Activated CD4-positive, CD25-positive, alpha-beta regulatory T cell treated with anti-CD3 and anti-CD28 coated beads, Interleukin-2, amount 50 U/mL, for 24 hours (primary cell): ENCODE results near the gene COL20A1.
"Not testable (repeated sequence)": the region's sequence is repeated elsewhere in the genome, so short reads cannot be mapped to it uniquely, and the experiment has no call there.

Source experiments
- ATAC-seq, 2 donors: fragments of 150-1000 bp; cut with Tn5 transposase; one replicate each; pipeline ENCODE4 v1.10.0; 2021; ENCODE audit warnings: mild to moderate bottlenecking in 1 of 2, moderate library complexity in 1 of 2

The COL20A1 gene

DNA sequence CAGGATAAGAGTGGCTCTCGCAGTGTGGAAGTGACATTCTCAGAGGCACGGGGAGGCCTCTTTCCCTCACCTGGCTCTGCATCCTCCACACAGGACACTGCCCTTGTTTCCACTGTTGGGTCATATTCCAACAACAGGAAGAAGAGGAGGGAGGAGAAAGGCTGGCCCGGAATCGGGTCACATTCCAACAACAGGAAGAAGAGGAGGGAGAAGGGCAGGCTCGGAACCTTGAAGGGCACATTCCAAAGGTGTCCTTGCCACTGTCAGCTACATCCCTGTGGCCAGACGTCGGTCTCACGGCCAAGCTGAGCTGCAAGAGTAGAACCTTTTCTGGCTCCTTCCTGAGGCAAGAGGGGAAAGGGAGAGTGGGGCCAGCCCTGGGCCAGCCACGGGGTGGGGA is 42.7 kb downstream of the COL20A1 start:
- no peak for ATAC-seq

DNA sequence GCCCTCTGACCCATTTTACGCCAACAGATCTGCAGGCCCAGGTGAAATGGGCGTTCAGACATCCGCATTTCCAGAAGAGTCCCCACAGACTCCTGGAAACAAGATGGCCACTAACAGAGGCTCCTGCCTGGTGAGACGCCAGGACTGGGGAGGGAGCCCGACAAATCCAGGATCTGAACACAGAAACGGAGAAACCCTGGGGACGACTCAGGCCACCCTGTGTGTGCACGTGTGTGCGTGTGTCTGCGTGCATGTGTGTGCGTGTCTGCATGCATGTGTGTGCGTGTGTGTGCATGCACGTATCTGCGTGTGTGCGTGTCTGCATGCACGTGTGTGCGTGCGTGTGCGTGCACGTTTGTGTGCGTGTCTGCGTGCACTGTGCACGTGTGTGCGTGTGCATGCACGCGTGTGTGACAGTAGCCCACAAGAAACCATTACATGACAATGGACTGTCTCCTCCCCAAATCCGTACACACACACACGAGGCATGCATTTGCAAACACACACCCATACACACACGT is 43.3 kb downstream of the COL20A1 start:
- no peak for ATAC-seq

DNA sequence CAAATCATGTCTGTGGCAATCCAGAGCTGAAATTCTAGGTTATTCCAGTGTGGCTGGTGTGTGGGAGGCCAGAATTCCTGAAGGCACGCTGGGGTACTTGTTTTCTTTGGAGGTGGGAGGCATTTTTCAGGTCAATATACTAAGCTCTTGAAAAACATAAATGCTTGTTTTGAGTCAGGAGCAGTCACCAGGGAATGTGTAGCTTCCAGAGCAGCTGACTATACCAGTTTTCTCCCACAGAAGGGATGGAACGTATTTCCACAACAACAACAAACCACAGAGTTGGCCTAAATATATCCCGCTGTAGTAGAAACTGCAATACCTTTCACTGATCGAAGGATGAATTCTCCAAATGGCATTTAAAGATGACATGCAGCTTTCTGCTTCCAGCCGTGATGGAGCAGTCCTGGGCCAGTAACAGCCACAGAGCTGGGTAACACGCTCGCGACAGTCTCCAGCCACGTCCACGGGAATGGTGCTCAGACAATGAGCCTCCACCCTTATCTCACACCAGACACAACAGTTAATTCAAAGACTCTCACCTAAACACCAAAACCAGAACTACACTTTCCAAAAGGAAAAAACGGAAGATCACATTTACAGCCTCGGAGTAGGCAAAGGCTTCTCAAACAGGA is 44.9 kb downstream of the COL20A1 start:
- ATAC-seq, result no peak

DNA sequence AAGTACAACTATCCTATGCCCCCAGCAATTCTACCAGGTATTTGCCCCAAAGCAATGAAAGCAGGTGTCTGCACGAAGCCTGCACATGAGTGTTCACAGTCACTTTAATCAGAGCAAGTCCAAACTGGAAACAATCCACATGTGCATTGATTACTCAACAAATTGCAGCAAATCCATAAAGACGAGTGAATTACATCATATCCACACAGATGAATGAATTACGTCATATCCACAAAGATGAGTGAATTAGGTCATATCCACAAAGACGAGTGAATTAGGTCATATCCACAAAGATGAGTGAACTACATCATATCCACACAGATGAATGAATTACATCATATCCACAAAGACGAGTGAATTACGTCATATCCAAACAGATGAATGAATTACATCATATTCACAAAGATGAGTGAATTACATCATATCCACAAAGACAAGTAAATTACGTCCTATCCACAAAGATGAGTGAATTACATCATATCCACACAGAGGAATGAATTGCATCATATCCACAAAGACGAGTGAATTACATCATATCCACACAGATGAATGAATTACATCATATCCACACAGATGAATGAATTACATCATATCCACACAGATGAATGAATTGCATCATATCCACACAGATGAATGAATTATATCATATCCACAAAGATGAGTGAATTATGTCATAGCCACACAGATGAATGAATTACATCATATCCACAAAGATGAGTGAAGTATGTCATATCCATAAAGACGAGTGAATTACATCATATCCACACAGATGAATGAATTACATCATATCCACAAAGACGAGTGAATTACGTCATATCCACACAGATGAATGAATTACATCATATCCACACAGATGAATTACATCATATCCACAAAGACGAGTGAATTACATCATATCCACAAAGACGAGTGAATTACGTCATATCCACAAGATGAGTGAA is 46.4 kb downstream of the COL20A1 start:
- ATAC-seq, result not testable (repeated sequence)

DNA sequence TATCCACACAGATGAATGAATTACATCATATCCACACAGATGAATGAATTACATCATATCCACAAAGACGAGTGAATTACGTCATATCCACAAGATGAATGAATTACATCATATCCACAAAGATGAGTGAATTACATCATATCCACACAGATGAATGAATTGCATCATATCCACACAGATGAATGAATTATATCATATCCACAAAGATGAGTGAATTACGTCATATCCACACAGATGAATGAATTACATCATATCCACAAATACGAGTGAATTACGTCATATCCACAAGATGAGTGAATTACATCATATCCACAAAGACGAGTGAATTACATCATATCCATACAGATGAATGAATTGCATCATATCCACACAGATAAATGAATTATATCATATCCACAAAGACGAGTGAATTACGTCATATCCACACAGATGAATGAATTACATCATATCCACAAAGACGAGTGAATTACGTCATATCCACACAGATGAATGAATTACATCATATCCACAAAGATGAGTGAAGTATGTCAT is 47.2 kb downstream of the COL20A1 start:
- not testable (repeated sequence) for ATAC-seq

DNA sequence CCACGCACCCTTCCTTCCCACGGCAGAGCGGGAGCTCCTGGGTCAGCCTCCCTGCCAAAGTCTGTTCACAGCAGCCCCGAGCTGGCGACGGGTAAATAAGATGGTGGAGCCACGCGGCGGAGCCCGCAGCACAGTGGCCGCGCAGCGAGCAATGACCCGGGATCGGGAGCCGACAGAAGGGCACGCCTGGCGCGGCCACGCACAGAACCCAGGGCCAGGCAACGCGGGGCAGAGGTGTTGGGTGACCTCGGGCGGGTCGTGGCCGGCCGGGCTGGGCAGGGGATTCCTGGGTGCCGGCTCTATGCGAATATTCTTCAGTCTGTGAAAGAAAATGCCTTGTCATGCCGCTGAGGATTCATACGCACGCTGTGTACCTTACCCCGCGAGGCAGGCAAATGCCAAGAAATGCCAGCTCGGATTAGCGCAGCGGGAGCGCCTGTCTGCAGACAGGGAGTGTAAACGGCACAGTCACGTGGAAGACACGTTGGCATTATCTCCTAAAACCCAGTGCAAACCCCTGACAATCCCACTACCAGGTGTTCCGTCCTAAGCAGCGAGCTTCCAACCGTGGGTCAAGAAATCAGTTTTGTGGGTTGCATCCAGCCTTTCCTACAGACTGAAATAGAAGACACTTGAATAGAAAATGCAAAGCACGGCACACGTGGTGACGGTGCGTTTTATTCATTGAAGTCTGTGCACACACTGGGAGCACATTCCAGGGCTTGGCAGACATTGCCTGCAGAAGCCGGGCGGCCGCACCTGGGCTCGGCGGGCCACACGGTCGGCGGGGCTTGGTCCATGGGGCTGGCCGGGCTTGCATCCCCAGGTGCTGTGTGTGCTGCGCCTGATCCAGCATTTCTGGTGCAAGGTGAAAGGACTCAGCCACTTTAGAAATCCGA is 49.8 kb downstream of the COL20A1 start:
- ATAC-seq, result no peak

DNA sequence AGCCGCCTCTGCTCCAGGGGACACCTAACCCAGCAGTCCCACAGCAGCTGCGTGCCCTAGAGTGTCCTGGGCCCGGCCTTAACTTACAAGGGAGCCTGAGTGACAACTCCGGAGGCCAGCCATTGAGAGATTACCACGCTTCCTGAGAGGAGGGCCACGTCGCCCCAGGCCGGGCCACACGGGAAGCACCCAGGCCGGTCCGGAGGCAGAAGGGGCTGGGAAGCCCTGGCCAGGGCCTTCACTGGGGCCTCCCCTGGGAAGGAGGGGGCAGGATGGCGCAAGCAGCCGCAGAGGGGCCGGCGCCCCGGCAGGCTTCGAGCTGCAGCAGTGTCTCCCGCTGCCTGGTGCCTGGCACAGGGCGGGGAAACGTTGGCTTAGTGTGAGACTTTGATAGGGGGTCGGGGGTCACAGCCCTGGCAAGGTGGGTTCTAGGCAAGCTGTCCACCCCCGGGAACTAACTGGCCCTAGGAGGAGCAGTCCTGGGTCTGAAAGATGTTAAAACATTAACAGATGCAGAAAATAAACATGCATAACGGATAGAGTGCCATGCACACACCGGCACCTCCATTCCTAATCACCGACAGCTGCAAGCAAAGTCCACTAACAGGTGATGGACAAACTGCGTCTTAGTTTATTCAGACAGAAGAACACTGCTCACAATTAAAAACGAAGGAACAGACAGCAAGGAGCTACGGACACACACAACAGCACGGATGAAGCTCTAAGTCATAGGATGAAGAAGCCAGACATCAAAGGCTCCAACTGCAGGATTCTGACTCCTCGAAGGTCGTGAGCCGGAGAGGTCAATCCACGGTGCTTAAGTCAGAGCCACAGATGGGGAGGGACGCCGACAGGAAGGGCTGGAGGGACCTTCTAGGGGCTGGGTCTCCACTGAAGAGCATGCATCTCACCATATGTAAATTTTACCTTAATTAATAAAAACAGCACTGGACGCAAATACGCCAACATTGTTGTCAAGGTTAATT is 50.8 kb downstream of the COL20A1 start:
- ATAC-seq, result no peak

DNA sequence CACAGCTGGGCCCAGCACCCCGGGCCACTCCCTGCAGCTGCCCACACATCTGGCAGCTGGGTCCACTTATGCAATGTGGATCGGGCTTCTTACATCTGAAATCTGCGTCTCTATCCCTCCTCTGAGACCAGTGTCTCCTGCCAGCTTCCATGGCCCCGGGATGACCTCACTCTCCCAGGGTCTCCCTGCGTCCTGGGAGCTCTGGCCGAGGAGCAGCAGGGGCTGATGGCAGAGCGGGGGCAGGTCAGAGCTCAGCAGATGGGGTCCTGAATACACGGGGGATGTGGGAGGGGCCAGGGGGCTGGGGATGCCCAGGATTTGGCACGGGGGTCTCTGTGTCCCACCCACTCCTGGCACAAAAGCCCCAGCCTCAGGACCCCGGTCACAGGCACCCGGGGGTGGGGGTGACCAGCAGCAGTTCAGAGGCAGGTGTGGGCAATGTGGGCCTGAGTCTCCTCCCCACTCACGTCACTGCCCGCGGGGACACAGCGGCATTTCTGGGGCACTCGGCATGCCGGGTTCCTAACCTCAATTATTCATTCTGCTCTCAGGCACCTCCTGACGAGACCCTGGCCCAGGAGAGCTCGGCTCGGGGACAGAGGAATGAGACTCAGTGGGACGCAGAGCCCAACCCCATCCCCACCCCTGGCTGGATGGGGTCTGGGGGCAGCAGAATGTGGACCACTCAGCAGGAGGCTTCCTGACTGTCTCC is 51.8 kb downstream of the COL20A1 start:
- ATAC-seq, result no peak

DNA sequence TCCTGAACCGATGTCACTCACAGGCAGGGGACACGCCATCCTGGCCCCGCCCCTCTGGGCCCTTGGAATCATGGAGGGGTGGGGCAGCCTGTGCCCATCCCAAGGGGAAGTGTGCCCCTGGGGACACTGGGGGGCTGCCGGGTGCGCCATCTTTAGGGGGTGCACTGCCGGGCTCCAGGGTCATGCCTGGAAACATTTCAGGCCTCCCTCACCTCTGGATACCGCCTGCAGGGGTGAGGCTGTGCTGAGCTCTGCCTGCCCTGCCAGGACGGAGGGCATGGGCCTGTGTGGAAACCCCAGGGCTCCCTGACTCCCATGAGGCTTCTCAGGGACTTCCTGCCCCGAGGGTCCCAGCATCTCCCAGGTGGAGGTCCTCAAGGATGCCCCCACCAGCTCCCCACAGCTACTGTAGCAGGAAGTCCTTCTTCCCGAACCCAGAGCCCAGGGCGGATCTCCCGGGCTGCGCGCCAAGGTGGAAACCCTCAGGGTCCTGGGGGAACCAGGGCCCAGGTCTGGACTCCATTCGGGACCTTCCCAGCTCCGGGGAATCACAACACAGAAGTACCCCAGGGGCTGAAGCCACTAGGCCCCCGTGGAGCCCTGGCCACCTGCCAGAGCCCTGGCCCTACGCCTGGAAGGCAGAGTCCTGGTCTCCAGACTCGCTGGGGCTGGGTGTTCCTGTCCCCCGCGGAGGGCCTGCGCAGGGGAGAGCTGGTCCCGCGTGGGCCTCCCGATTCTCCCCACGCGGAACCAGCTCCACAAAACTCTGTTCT is 52.5 kb downstream of the COL20A1 start:
- no peak for ATAC-seq

DNA sequence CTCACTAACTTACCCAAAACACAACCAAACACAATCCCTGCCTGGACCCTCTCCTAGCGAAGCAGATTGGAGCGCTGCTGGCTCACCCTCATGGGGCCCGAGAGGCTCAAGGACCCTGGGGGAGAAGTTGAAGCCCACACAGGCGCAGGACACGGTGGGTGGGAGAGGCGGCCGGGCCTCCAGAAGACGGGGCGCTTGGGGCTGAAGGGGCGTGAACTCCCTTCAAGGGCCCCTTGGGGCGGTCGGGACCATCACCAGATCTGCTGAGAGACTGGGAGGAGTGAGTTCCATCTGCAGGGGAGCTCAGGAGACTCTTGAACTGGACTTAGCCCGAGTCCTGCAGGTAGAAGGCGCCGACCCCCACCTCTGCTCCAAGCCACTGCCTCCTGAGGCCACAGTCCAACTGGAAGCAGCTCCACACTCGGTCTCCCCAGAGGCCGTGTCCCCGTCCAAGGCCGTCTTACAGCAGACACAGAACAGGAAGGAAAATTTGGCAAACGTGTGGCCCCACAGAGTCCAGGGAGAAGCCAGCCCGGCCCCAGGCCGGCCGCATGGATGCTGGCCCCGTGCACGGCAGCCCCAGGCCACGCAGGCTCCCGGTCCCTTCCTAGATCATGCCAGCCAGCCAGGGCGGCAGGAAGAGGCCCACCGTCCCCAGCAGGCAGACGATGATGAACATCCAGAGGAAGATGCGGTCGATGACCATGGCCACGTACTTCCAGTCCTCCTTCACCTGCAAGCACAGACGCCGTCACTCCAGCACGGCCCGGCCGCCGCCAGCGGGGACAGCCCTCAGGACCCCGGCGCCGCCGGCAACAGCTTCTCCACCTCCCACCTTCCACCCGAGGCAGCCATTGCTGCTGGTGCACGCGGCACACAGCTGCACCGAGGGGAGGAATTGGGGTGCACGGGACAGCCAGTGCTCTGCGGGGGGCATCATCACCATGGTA is 53.4 kb downstream of the COL20A1 start:
- ATAC-seq, result no peak

DNA sequence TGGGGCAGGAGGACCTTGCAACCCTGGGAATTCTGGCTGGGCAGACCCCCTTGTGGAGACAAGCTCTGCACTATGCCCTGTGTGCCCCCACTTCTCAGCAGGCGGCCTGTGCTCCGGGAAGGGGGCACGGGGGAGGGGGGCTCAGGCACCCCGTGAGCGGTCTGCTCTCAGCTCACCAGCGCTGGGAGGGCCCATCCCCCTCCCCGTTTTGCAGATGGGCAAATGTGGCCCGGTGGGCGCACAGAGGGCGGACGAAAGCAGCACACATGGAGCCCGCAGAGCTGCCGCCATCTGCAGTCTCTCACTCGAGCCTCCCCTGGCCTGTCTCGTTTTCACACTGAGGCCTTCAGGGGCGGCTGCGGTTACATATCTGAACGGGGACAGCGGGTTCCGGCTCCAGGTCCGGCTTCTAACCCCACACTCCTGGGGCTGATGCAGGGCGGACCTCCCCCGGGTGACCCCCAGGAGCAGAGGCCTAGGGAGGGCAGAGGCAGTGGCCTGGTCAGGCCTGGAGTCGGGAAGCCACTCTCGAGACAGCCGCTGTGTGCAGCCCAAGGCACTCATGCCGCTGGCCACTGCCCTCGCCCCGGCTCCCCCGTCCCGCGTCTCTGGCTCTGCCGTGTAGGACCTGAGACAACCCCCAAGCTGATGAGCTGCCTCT is 54.2 kb downstream of the COL20A1 start:
- ATAC-seq, result no peak

DNA sequence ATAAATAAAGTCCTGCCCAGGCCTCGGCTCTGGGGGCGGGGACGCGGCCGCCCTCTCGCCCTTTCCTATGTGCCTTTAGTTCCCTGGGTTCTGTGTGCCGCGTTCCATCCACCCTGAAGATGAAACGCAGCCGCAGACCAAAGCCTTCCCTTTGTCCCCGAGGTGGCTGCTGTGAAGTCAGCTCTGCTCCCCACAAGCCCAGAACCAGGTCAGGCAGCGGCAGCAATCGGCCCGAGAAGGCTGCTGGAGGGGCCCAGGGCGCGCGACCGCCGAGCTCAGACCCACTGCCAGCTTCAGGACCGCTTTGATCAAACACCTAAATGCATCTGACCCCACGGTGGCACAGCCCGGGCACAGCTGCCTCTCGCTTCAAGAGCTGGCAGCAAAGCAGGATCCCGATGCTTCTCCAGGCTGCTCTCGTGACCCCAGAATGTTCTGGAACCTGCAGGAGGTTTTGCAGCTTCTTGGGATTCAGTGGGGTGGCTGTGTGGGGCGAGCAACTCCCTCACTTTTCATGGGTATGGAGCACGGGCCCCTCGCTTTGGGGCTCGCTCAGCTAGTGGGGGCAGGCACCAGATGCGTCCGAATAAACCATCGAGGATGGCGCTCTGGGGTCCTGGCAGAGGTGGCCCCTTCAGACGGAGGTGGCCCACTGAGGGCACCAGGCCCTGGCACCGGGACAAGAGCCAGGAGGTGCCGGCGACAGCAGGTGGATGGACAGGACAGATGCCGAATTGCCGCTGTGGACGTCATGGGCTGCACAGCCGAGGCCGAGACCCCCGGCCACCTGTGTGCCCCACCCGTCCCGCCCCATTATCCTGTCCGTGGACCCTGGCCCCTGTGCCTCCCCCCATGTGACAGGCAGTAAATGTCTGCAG is 55.2 kb downstream of the COL20A1 start:
- no peak for ATAC-seq

DNA sequence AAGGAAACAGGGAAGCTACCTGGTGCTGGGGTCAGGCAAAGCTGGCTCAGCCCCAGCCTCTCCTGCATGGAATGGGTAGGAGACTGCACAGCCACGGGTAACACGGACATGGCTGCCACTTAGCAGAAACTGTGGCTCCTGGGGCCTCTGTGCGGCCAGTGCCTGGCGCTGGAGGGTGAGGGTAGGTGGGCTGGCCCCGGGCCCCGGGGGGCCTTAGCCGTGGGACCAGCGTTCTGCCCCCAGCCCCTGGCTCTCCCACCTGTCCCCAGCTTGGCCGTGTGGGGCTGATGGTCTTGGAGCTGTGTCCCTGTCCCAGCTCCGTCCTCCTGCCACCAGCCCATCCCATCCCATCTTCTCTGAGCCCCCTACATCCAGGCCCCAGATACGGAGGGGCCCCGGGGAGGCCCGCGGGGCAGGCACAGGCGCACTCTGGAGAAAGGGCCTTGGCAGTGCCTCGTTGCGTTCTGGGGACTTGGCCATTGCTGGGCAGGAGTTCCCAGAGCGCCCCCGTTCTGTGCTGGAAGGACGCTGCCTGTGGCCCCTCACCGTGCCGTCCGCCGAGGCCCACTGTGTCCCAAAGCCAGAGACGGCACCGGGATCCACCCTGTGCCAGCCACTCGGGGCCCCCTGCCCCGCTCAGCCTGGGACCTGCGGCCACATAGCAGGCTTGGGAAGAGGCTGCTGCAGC is 56.0 kb downstream of the COL20A1 start:
- ATAC-seq, result no peak

DNA sequence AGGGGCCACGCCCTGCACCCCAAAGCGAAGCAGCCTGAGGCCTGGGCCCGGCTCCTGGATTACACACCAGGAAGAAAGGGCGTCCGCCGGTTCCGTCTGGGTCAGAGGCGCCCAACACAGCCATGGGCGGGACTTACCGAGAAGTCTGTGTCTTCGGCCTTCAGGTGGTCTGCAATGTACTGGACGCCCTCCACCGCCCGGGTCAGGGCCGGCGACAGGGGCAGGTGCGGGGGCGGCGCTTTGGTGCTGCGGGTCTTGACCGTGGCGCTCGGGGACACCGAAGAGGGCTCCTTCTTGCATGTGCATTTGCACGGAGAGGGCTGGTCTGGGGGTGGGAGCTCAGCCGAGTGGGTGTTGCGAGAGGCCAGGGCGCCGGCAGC is 56.5 kb downstream of the COL20A1 start:
- no peak for ATAC-seq

DNA sequence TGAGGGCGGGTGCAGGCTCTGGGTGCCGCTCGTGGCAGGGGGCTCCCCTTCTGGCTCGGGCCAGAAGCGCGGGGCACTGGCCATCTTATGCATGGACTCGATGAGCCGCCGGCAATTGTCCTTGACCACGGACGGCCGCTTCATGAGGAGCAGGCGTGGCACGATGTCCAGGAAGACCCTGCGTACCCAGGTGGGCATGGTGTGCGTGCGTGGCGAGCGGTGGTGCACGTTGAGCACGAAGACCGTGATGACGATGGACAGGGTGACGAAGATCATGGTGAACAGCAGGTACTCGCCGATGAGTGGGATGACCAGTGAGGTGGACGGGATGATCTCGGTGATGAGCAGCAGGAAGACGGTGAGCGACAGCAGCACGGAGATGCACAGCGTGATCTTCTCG is 57.2 kb downstream of the COL20A1 start:
- ATAC-seq, result no peak

DNA sequence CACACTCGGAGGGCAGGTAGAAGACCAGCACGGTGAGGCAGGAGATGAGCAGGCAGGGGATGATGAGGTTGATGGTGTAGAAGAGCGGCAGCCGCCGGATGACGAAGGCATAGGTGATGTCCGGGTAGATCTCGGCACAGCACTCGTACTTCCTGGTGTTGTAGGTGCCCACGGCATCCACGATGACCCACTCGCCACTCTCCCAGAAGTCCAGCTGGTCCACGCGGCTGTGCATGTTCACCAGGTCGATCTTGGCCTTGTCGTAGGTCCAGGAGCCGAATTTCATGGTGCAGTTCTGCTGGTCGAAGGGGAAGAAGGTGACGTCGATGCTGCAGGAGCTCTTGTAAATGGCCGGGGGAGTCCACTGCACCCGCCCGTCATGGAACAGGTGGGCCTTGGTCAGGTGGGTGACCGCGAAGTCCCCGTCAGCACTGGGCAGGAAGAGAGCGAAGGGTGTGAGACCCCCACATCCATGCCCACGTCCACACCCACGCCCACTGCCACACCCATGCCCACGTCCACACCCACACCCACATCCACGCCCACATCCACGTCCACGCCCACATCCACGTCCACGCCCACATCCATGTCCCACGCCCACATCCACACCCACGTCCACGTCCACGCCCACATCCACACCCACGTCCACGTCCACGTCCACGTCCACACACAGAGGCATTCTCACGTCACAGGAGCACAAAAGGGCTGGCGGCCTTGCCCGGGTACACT is 57.8 kb downstream of the COL20A1 start:
- no peak for ATAC-seq
